IPS-15b (cell line): ENCODE results near the gene GRIN2D.

ENCODE experiments used
- H3K27me3 ChIP-seq: one replicate; pipeline ENCODE4 v1.6.1; 2013; ENCODE audit warnings: low read length; ENCODE audit not compliant: control insufficient read depth, insufficient read depth
- H3K36me3 ChIP-seq: one replicate; pipeline ENCODE4 v1.6.1; 2013; ENCODE audit warnings: low read length; ENCODE audit not compliant: control insufficient read depth, insufficient read depth
- H3K4me1 ChIP-seq: one replicate; pipeline ENCODE4 v1.6.1; 2013; ENCODE audit warnings: mild to moderate bottlenecking, low read length; ENCODE audit not compliant: control insufficient read depth, insufficient read depth
- H3K4me3 ChIP-seq: one replicate; pipeline ENCODE4 v1.5.1; 2013; ENCODE audit warnings: low read depth, low read length
- H3K9ac ChIP-seq: one replicate; pipeline ENCODE4 v1.6.1; 2013; ENCODE audit warnings: low read depth, mild to moderate bottlenecking, low read length
- H3K9me3 ChIP-seq: one replicate; pipeline ENCODE4 v1.6.1; 2013; ENCODE audit warnings: mild to moderate bottlenecking, low read length; ENCODE audit not compliant: control insufficient read depth, insufficient read depth

GRIN2D gene

DNA sequence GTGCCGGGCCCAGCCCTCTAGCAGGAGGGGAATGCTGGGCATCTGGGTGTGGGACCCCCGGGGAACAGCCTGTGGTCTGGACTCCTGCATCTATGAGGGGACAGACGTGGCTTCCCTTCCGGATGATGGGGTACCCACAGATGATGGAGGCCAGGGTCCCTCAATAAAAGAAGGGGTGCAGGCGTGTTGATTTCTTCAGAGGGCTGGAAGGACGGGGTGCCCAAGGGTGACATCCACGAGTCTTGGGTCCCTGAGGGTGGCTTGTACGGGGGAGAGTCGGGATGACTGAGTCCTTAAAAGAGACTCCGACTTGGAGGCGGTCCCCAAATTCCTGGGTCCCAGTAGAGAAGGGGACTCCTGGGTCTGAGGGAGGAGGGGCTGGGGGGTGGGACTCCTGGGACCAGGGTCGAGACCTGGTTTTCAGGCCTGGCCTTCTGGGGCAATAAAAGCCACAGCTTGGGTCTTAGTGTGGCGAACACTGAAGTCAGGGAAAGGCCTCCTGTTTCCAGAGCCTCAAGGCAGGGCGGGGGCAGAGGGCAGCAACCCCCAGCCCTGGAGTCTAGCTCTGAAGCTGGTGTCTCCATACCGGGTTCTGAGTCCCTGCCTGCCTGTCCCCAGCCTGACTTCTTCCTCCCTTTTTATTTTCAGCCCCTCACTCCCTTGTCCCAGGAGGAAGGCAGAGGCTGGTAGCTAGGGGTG, 459 bp upstream of the GRIN2D start:
- Histone ChIP-seq H3K4me1 (peaks cover 4% of the 10 kb centered on the region), H3K27me3 (peaks cover 43% of the 10 kb centered on the region)

DNA sequence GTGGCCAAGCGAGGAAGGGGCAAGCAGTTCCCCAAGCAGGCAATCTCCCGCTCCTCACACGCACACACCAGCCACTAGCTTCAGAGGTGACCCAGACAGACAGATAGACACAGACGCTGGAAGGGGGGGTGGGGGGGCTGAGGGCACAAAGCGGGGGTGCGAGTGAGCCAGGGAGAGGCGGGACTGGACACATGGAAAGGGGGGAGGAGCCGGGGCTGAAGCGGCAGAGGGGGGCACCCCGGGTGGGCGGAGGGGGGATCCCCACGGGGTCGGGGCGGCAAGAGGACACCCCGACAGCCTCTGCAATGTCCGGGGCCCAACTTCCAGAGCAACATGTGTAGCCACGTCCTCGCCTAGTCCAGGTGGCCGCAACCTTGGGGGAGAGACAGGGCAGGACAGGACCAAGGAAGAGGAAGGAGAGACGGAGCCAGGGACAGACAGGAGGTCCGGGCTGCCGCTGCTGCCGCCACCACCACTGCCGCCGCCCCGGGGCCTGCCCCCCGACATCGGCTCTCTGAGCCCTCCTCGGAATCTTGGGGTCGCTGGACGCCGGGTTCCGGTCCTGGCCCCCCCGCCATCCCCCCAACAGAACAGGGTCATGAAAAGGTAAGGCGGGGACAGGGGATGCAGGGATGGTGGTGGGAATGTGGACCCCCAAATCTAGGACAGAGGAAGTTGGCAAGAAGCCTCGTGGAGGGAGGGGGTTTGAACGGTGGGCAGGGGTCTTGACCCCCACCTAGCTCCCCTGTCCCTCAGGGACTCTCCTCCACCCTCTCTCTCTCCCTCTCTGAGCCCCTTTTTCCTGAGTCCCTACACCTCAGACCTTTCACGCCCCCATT, 1.1 kb downstream of the GRIN2D start:
- Histone ChIP-seq H3K4me3 (peak overlapping the region; percentile 52), H3K9ac (no peak overlapping the region), H3K9me3 (no peaks in the 10 kb centered on the region)

More for the DNA sequence above, 459 bp upstream of the GRIN2D start:
- Histone ChIP-seq H3K4me3 (peak overlapping the region; percentile 52), H3K36me3 (peaks cover 13% of the 10 kb centered on the region), H3K9me3 (no peaks in the 10 kb centered on the region), H3K9ac (no peak overlapping the region)

DNA sequence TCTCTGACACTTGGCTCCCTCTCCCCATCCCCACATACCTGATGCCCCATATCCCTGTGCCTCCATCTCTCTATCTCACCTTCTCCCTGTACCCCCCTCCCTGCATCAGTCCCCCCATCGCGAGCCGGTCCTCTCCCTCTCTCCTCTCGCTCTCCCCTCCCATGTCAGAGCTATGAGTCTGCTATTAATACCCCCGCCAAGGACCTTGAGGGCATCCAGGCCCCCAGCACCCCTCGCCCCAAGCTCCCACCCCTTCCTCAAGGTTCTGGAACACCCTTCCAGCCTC, 1.6 kb downstream of the GRIN2D start:
- Histone ChIP-seq H3K27me3 (peaks cover 45% of the 10 kb centered on the region), H3K9me3 (no peaks in the 10 kb centered on the region), H3K4me1 (peaks cover 4% of the 10 kb centered on the region), H3K36me3 (no peaks in the 10 kb centered on the region), H3K4me3 (peak overlapping the region; percentile 50), H3K9ac (no peak overlapping the region)

More for the DNA sequence above, 1.1 kb downstream of the GRIN2D start:
- Histone ChIP-seq H3K4me1 (peaks cover 4% of the 10 kb centered on the region), H3K36me3 (peaks cover 2% of the 10 kb centered on the region), H3K27me3 (peaks cover 45% of the 10 kb centered on the region)

DNA sequence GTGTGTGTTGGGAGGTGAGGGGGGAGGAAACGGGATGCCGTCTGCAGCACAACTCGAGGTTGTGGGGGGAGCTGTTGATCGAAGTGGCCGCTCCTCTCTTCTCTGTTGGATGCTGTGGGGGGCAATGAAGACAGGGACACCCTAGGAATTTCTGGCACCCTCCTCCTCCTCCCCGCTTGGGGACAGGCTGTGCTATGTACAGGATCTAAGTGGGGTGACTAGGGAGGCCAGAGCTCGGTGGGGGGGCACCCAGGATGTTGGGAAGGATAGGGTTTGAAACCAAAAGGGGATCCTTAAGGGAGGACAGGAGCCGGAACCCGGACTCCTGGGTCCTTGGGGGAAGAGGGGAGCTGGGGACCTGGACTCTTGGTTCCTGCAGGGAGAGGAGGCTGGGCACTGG, 2.0 kb downstream of the GRIN2D start:
- H3K36me3 ChIP-seq, result no peaks in the 10 kb centered on the region
- H3K4me3 ChIP-seq, result peak overlapping the region; percentile 50
- H3K9me3 ChIP-seq, result no peaks in the 10 kb centered on the region
- H3K4me1 ChIP-seq, result peaks cover 4% of the 10 kb centered on the region
- peaks cover 45% of the 10 kb centered on the region for H3K27me3 ChIP-seq
- no peak overlapping the region for H3K9ac ChIP-seq

DNA sequence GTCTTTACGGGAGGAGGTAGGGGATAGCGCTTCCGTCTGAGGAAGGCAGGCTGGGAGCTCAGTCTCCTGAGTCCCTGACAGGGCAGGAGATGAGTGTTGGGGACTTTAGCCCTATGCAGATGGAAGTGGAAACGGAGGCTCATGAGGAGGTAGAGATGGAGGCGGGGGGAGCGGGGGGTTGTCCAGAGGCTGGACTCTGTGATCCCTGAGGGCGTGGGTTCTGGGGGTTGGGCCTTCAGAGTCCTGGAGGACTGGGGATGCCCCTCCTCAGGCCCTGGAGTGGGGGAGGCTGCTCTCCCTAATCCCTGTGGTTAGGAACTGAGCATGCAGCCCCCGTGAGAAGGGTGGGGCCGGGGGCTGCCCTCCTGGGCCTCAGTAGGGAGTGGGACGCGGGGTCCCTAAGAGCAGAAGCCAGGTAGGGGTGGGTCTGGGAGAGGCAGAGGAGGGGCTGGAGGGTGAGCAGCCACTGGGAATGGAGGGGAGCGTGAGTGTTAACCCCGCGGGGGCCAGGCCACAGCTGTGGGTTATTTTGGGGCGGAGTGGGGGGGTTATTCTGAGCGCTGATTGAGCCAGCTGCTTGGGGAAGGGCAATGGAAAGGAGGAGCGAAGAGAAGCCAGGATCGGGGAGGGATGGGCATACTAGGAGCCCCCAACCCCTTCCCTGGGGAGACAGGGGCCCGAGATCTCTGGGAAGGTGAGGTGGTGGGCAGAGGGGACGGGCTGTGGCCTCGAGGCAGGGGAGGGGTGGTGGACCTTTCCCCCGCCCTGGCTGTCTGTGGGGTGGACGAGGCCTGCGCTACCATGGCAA, 2.8 kb downstream of the GRIN2D start:
- Histone ChIP-seq H3K9ac (no peak overlapping the region), H3K9me3 (no peaks in the 10 kb centered on the region), H3K4me3 (peak overlapping the region; percentile 50), H3K27me3 (peaks cover 45% of the 10 kb centered on the region), H3K36me3 (no peaks in the 10 kb centered on the region), H3K4me1 (peaks cover 8% of the 10 kb centered on the region)

DNA sequence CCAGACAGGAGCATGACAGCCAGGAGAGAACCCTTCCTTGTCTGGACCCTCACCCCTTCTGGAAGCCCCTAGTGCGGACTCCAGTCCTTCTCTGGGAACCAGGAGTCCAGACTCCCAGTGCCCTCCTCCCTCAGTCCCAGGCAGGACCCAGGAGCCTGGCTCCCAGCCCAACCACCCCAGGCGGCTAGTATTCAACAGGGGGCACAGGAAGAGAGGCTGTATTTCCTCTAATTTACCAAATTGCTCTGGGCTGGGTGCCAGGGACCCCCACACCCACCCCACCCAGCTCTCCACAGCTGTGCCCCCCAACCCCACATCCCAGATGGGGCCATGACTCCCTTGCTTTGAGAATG, 3.3 kb downstream of the GRIN2D start:
- Histone ChIP-seq H3K4me3 (no peak overlapping the region), H3K9ac (no peak overlapping the region), H3K36me3 (no peaks in the 10 kb centered on the region), H3K9me3 (no peaks in the 10 kb centered on the region), H3K4me1 (peaks cover 8% of the 10 kb centered on the region), H3K27me3 (peaks cover 45% of the 10 kb centered on the region)

DNA sequence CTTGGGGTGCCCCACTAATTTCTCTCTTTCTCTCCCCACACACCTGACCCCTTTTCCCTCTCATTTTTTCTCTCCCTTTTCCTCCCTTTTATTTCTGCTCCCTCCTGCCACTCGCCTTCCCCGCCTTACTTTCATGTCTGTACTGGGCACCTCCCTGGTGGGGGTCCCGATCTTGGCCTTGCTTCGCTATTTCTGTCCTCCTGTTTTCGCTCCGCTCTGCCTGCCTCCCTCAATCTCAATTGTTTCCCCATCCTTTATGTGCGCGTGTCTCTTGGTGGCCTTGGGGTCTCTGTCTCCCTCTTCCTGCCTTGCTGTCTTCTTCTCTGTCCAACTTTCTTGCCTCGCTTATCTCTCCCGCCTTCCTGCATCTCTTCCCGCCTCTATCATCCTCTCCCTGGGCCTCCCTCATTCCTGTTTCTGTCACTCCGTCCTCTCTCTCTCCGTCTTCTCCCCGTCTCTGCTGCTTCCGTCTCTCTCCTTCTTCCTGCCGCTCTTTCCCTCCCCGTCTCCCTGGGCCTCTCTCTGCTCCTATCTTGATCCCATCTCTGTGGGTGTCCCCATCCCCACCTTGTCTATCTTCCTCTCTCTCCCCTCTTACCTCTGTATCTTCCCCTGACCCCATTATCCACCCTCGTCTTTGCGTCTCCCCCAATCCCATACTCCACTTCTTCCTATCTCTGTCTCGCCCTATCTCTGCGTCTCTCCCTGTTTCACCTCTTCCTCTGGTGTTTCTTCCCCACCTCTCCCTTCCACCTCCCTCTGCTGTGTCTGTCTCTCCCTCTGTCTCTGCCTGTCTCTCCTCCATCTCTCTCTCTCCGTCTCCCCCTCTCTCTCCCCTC, 4.0 kb downstream of the GRIN2D start:
- H3K4me1 ChIP-seq, result peaks cover 8% of the 10 kb centered on the region
- H3K27me3 ChIP-seq, result peaks cover 45% of the 10 kb centered on the region
- peak overlapping the region; percentile 77 for H3K4me3 ChIP-seq
- no peaks in the 10 kb centered on the region for H3K36me3 ChIP-seq
- no peaks in the 10 kb centered on the region for H3K9me3 ChIP-seq
- H3K9ac ChIP-seq, result no peak overlapping the region

DNA sequence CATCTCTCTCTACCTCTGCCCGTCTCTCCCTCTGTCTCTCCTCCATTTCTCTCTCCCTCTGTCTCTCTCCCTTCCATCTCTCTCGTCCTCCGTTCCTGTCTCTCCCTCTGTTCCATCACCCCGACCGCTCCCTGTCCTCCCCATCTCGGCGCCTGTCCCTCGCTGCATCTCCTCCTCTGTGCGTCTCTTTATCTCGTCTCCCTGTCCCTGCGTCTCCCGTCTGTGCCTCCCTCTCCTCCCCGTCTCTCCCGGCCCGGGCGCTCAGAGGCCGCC, 4.6 kb downstream of the GRIN2D start:
- H3K9ac ChIP-seq, result no peak overlapping the region
- no peaks in the 10 kb centered on the region for H3K36me3 ChIP-seq
- peak overlapping the region; percentile 77 for H3K4me3 ChIP-seq
- H3K27me3 ChIP-seq, result peaks cover 42% of the 10 kb centered on the region
- H3K4me1 ChIP-seq, result peaks cover 8% of the 10 kb centered on the region
- no peaks in the 10 kb centered on the region for H3K9me3 ChIP-seq

DNA sequence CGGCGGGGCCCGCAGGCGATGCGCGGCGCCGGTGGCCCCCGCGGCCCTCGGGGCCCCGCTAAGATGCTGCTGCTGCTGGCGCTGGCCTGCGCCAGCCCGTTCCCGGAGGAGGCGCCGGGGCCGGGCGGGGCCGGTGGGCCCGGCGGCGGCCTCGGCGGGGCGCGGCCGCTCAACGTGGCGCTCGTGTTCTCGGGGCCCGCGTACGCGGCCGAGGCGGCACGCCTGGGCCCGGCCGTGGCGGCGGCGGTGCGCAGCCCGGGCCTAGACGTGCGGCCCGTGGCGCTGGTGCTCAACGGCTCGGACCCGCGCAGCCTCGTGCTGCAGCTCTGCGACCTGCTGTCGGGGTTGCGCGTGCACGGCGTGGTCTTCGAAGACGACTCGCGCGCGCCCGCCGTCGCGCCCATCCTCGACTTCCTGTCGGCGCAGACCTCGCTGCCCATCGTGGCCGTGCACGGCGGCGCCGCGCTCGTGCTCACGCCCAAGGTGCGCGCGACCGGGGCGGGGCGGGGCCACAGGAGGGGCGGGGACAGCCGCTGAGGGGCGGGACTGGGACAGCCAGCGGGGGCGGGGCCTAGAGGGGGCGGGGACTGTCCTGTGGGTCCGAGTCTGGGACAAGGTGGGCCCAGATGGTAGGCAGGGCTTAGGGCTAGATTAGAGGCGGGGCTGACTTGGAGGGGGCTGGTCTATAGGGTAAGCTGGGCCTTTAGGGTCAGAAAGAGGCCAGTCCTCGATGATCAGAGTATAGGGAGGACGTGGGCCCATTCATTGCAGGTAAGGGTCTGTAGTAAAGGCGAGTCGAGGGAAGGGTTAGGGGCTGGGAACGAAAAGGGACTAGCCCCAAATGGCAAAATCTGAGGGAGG, 5.1 kb downstream of the GRIN2D start:
- peaks cover 12% of the 10 kb centered on the region for H3K4me1 ChIP-seq
- peaks cover 42% of the 10 kb centered on the region for H3K27me3 ChIP-seq
- peak overlapping the region; percentile 95 for H3K4me3 ChIP-seq

DNA sequence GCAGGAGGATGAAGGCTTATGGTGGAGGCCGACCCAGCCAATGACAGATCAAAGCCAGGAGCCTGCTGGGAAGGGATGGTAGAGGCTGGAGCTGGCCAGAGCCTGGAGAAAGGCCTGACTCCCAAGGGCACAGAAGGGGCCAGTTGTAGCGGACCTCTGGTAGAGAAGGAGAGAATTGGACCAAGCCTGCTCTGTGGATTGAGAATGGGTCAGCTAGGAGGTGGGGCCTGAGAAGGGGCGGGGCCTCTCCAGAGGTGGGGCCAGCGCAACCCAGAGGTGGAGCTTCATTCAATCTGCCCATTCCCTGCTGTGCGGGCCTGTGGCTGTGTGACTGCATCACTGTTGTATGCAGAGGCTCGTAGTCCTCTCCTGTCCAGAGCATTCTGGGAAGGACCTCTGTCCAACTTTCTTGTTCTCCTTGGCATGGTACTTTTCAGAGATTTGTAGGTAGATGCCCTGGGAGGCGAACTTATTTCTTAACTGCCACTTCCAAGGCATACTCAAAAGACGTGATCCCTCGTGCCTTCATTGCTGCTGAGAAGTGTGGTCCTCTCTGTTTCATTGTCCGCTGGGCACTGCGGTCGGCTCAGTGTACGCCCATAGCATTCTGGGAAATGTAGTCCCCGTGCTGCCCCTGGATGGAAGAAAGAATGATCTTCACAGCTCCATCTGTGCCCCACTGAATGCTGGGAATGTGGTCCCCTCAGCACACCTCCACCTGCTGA, 6.7 kb downstream of the GRIN2D start:
- Histone ChIP-seq H3K9ac (no peak overlapping the region), H3K27me3 (peaks cover 30% of the 10 kb centered on the region), H3K36me3 (no peaks in the 10 kb centered on the region), H3K4me1 (peaks cover 12% of the 10 kb centered on the region), H3K9me3 (no peaks in the 10 kb centered on the region), H3K4me3 (peak overlapping the region; percentile 58)

More for the DNA sequence above, 5.1 kb downstream of the GRIN2D start:
- H3K9ac ChIP-seq, result peak overlapping the region; percentile 70
- H3K36me3 ChIP-seq, result no peaks in the 10 kb centered on the region
- H3K9me3 ChIP-seq, result no peaks in the 10 kb centered on the region
